HG02588 (cell line): Measurements from ENCODE around the gene PLOD2.
"Not testable (repeated sequence)": the region's sequence is repeated elsewhere in the genome, so short reads cannot be mapped to it uniquely, and the experiment has no call there.

Experiments used
- ATAC-seq: cut with Tn5 transposase; IDR thresholded peaks from one replicate; pipeline ENCODE4 v1.9.1; 2021; ENCODE audit warnings: mild to moderate bottlenecking, moderate library complexity; ENCODE audit not compliant: unreplicated experiment

PLOD2 gene

GRCh38 chr3:146142757-146143156 is 18.2 kb downstream of the PLOD2 start:
- ATAC-seq: no peak

- ATAC-seq: no peak
Measured at GRCh38 chr3:146139586-146140110, 21.3 kb downstream of the PLOD2 start.

GRCh38 chr3:146138902-146139301 is 22.1 kb downstream of the PLOD2 start:
- no peak for ATAC-seq

- no peak for ATAC-seq
Measured at GRCh38 chr3:146136647-146137046, 24.3 kb downstream of the PLOD2 start.

- ATAC-seq: no peak
Measured at GRCh38 chr3:146134348-146135117, 26.5 kb downstream of the PLOD2 start.

GRCh38 chr3:146133441-146133840 is 27.5 kb downstream of the PLOD2 start:
- ATAC-seq: no peak

- ATAC-seq: no peak
Measured at GRCh38 chr3:146131616-146132410, 29.2 kb downstream of the PLOD2 start.

- no peak for ATAC-seq
Measured at GRCh38 chr3:146130881-146131371, 30.1 kb downstream of the PLOD2 start.

GRCh38 chr3:146129750-146130149 is 31.2 kb downstream of the PLOD2 start:
- ATAC-seq: no peak

- ATAC-seq: no peak
Measured at GRCh38 chr3:146128939-146129338, 32.0 kb downstream of the PLOD2 start.

- no peak for ATAC-seq
Measured at GRCh38 chr3:146128179-146128578, 32.8 kb downstream of the PLOD2 start.

- ATAC-seq: no peak
Measured at GRCh38 chr3:146125951-146126350, 35.0 kb downstream of the PLOD2 start.

- ATAC-seq: no peak
Measured at GRCh38 chr3:146124126-146124801, 36.7 kb downstream of the PLOD2 start.

- no peak for ATAC-seq
Measured at GRCh38 chr3:146117406-146118285, 43.3 kb downstream of the PLOD2 start.

GRCh38 chr3:146115619-146116018 is 45.4 kb downstream of the PLOD2 start:
- no peak for ATAC-seq

- not testable (repeated sequence) for ATAC-seq
Measured at GRCh38 chr3:146113804-146114203, 47.2 kb downstream of the PLOD2 start.

GRCh38 chr3:146111337-146111736 is 49.6 kb downstream of the PLOD2 start:
- no peak for ATAC-seq

GRCh38 chr3:146110161-146110560 is 50.8 kb downstream of the PLOD2 start:
- no peak for ATAC-seq

- no peak for ATAC-seq
Measured at GRCh38 chr3:146106986-146107385, 54.0 kb downstream of the PLOD2 start.

GRCh38 chr3:146104068-146104467 is 56.9 kb downstream of the PLOD2 start:
- no peak for ATAC-seq
